ENCODE measurements around the gene NTRK3.

DNA sequence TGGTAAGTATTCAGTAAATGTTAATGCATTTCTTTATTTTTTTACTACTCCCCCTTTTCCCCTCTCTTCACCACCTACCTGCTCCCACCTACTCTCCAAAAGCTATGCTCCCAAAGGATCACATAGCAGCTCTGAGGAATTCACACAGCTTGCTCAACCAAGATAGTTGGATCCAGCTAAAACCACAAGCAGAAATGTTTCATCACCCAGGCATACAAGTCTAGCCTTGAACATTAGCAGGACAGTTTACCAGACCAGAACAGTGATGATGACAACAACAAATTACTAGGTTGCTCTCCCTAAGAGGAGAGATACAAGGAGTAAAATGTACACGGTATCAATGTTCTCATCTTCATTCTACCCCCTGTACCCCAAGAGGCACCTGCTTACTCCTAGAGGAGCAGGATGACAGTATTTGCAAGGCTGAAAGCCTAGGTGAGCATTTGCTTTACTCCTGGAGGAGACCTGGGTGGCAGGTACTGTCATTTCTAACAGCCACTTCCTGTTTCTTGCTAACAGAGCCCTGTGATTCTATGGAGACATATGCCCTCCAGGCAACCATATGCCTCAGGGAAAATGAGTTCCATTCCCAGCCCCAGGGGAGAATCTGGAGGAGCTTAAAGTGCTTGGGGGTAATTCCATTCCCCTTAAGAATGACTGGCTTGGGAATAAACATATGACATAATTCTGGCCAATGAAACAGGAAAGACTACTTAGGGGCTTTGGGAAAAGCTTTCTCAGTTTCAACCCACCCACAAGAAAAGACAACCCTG lies 237.5 kb downstream of the NTRK3 start:
- TF ChIP-seq POLR2A (IDR thresholded peaks at IDR 0.05) = no peak
- TF ChIP-seq, protein P1, sequence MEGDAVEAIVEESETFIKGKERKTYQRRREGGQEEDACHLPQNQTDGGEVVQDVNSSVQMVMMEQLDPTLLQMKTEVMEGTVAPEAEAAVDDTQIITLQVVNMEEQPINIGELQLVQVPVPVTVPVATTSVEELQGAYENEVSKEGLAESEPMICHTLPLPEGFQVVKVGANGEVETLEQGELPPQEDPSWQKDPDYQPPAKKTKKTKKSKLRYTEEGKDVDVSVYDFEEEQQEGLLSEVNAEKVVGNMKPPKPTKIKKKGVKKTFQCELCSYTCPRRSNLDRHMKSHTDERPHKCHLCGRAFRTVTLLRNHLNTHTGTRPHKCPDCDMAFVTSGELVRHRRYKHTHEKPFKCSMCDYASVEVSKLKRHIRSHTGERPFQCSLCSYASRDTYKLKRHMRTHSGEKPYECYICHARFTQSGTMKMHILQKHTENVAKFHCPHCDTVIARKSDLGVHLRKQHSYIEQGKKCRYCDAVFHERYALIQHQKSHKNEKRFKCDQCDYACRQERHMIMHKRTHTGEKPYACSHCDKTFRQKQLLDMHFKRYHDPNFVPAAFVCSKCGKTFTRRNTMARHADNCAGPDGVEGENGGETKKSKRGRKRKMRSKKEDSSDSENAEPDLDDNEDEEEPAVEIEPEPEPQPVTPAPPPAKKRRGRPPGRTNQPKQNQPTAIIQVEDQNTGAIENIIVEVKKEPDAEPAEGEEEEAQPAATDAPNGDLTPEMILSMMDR (IDR thresholded peaks at IDR 0.05 in 8 of 11, conservative IDR thresholded peaks at IDR 0.05 in 3 of 11) = no peak
- TF ChIP-seq POLR2AphosphoS5 (IDR thresholded peaks at IDR 0.05) = no peak
